Measurements from ENCODE around the gene FOXP4. TPM values are rescaled to one million over a fixed set of nuclear protein-coding genes. Genes with fewer than 3 reads are reported as not detected.

Gene FOXP4
- total RNA-seq, 1 experiment from 2014 or later: 0.53 TPM

- Histone ChIP-seq H3K27me3 (no peaks in the 10 kb centered on the region), H3K4me3 (no peak within 1 kb of the TSS), H3K9me3 (no peaks in the 10 kb centered on the region), H3K36me3 (no peaks in the 10 kb centered on the region)
- DNase-seq: no peak
Observed at GRCh38 chr6:41638002-41638934, 92.1 kb downstream of the FOXP4 start, which contains the start of gene MDFI. MDFI (plus strand) TSS chr6:41638468; CDS start chr6:41638750, 282 bp downstream.

DNA sequence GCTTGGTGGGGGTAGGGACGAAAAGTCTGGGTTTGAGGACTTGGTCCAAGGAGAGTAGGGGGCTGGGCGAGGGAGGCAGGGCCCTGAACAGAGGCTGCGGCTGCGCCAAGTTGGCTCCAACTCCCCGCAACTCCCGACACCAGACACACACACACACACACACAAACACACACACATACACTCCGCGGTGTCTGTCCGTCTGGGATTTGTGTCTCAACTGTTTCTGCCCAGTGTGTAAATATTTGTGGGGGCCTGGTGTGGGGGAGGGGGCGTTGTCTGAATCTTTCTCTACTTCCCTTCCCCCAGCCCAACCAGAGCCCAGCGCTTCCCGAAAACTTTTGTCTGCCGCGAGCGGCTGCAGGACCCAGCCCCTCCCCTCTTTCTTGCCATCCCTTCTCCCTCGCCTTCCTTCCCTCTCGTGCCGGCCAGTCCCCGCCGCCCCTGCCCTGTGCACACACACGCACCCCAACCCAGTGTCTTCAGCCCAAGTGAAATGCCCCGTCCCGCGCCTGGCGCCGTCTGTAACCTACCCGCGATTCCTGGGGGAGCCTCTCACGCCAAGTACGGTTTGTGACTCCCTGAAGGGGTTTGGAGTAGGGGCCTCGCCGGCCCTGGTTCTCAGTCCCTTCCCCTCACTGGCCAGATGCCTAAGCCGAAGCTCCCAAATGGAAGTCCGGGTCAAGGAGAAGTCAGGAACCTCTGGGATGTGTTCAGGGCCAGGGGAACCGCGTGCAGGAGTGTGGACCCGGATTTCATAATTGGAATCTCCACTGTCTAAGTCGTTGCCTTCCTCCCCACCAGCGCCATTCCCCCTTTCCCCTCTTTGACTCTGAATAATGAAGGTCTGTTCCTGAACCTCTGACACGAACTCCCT lies 93.0 kb downstream of the FOXP4 start:
- Histone ChIP-seq H3K27me3 (no peaks in the 10 kb centered on the region), H3K4me3 (no peak overlapping the region)

GRCh38 chr6:41639809-41640371 lies 93.7 kb downstream of the FOXP4 start:
- Histone ChIP-seq H3K27me3 (no peaks in the 10 kb centered on the region), H3K9me3 (no peaks in the 10 kb centered on the region)
- no peak for DNase-seq

More for the DNA sequence above, 93.0 kb downstream of the FOXP4 start:
- DNase-seq: no peak
- Histone ChIP-seq H3K9me3 (no peaks in the 10 kb centered on the region), H3K36me3 (no peaks in the 10 kb centered on the region)

DNA sequence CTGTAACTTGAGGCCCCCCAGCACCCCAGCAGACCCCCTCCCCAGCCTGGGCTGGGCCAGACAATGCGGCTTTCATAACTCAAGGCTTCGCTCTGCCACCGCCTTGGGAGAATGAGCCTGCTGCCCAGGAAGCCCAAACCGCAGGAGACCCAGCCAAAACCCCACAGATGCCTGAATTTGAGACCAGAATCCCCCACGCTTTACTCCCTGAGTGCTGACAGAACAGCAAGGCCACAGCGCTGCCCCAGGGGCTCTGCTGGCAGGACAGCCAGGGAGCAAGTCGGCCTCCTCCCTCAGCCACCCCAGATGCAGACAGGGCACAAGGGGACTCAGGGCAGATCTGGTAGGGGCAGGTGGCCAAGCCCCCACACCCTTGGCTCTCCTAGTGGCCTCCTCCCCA lies 94.2 kb downstream of the FOXP4 start:
- Histone ChIP-seq H3K36me3 (no peaks in the 10 kb centered on the region), H3K9me3 (no peaks in the 10 kb centered on the region), H3K27me3 (no peaks in the 10 kb centered on the region), H3K4me3 (no peak overlapping the region)
- no peak for DNase-seq

More at GRCh38 chr6:41639809-41640371, 93.7 kb downstream of the FOXP4 start:
- no peak overlapping the region for H3K4me3 ChIP-seq
- no peaks in the 10 kb centered on the region for H3K36me3 ChIP-seq

DNA sequence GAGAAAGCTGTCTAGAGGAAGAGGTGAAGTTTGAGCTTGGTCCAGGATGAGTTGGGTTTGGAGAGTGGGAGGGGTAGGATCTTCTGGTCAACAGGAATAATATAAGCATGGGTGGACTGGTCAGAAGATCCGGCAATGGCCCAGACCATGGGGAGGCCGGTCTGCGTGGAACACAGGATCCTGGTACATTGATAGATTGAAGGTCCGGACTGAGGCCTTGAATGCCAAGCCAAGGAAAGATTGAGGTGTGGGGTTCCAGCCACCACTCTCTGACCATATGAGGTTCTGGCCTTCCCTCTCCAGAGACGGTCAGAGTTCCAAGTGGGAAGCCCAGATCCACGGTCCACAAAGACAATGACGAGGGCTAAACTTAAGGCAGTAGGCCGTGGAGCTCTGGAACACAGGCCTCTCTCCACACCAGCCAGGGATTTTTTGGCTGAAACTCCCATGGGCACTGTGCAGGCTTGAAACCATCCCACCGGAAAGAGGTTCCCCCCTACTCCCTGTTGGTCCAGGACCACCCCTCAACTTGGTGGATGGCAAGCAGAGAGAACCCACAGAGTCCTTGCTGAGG lies 95.3 kb downstream of the FOXP4 start:
- no peak overlapping the region for H3K4me3 ChIP-seq
- no peaks in the 10 kb centered on the region for H3K9me3 ChIP-seq
- H3K36me3 ChIP-seq: no peaks in the 10 kb centered on the region
- no peaks in the 10 kb centered on the region for H3K27me3 ChIP-seq
- DNase-seq: no peak

GRCh38 chr6:41642090-41642959 lies 96.1 kb downstream of the FOXP4 start:
- H3K4me3 ChIP-seq: no peak overlapping the region
- no peaks in the 10 kb centered on the region for H3K36me3 ChIP-seq
- no peak for DNase-seq
- no peaks in the 10 kb centered on the region for H3K9me3 ChIP-seq
- no peaks in the 10 kb centered on the region for H3K27me3 ChIP-seq

- Histone ChIP-seq H3K36me3 (no peaks in the 10 kb centered on the region), H3K4me3 (no peak overlapping the region), H3K9me3 (no peaks in the 10 kb centered on the region), H3K27me3 (no peaks in the 10 kb centered on the region)
- DNase-seq: peak; percentile 20
Observed at GRCh38 chr6:41642960-41643898, 97.0 kb downstream of the FOXP4 start.

DNA sequence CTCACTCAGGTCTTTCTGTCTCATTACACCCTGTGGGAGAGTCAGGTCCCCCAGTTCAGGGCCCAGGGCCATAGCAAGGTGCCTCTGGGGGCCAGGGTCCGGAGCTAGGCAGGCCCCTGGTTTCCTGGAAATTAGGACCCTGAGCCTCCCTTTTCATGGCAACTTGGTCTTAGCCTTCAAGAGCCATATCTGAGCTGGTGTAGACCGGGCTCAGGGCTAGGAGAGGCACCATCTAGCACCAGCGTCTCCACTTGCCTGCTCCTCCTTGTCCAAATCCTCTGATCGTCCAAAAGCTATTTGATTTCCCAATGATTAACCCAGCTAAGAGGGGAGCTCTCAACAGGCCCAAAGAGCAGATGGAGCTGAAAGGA lies 97.7 kb downstream of the FOXP4 start:
- Histone ChIP-seq H3K36me3 (no peaks in the 10 kb centered on the region), H3K4me3 (no peak overlapping the region), H3K9me3 (no peaks in the 10 kb centered on the region), H3K27me3 (no peaks in the 10 kb centered on the region)
- no peak for DNase-seq

GRCh38 chr6:41644297-41644879 lies 98.2 kb downstream of the FOXP4 start:
- H3K27me3 ChIP-seq: no peaks in the 10 kb centered on the region
- H3K9me3 ChIP-seq: no peaks in the 10 kb centered on the region

DNA sequence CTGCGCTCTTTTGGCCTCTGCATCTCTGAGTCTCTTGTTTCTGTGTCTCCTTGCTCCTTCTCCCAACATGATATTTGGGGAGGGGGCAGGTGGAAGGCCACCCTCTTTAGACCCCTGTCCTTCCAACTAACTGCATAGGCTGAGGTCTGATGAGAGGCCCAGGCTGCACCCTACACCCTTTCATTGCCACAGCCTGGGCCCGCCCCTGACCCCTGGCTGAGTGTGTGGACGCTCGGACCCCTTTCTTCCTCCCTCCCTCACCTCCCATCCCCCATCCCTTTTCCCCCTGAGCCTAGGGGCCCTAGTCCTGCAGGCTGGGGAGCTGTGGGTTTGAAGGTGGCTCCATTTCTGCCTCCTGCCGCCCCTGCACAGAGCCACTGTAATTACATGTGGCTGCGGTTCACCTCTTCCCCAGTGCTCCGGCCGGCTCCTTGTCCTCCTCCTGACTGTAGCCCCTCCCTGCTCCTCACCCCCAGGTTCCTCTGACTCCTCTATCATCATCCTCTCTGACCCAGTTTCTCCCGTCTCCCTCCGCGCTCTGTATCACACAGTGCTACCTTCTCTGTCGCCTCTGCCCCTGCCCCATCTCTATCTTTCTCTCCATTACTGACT lies 98.9 kb downstream of the FOXP4 start:
- no peaks in the 10 kb centered on the region for H3K27me3 ChIP-seq
- DNase-seq: no peak
- H3K4me3 ChIP-seq: no peak overlapping the region
- no peaks in the 10 kb centered on the region for H3K9me3 ChIP-seq
- H3K36me3 ChIP-seq: no peaks in the 10 kb centered on the region

More at GRCh38 chr6:41644297-41644879, 98.2 kb downstream of the FOXP4 start:
- Histone ChIP-seq H3K4me3 (no peak overlapping the region), H3K36me3 (no peaks in the 10 kb centered on the region)
- DNase-seq: no peak

- Histone ChIP-seq H3K4me3 (no peak overlapping the region), H3K27me3 (no peaks in the 10 kb centered on the region), H3K36me3 (no peaks in the 10 kb centered on the region), H3K9me3 (no peaks in the 10 kb centered on the region)
- no peak for DNase-seq
Observed at GRCh38 chr6:41646026-41646795, 100.0 kb downstream of the FOXP4 start.

GRCh38 chr6:41647061-41647511 lies 100.9 kb downstream of the FOXP4 start:
- Histone ChIP-seq H3K4me3 (no peak overlapping the region), H3K36me3 (no peaks in the 10 kb centered on the region), H3K27me3 (no peaks in the 10 kb centered on the region), H3K9me3 (no peaks in the 10 kb centered on the region)
- DNase-seq: peak; percentile 86

DNA sequence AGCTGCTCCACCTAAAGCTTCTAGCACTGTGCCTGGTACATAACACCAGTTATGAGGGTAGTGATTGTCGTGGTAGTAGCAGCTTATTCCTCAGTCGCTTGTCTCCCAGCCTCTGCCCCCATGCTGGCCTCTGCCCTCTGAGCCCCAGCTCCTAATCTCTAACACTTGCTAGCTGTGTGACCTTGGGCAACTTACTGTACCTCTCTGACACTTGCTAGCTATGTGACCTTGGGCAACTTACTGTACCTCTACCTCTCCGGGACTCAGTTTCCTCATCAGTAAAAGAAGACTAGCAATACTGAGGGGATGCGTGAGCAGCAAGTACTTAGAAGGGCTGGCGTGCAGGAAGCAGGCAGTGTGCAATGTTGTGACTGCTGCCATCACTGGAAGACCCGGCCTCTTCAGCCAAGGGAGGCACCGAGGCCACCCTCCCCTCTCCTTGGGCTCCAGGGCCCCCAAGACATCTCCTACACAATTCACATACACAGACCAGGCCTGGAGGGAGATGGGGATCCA lies 101.9 kb downstream of the FOXP4 start:
- Histone ChIP-seq H3K36me3 (no peaks in the 10 kb centered on the region), H3K9me3 (no peaks in the 10 kb centered on the region), H3K27me3 (no peaks in the 10 kb centered on the region), H3K4me3 (no peak overlapping the region)
- DNase-seq: no peak
